H9 (cell line): Measurements from ENCODE around the gene IRS2. TPM values are rescaled to one million over a fixed set of nuclear protein-coding genes. Genes with fewer than 3 reads are reported as not detected.
A peak's percentile ranks its signal among the peaks of the same experiment; 100 is the strongest.

Source experiments
- DNase-seq: peaks from one replicate; pipeline ENCODE4 v3.0.0-alpha.2; 2017
- H2AFZ ChIP-seq: one replicate; pipeline ENCODE4 v1.6.1; 2013; ENCODE audit warnings: mild to moderate bottlenecking, low read length, control low read depth, moderate library complexity
- H2AK5ac ChIP-seq: 2 replicates; pipeline ENCODE4 v1.6.1; 2013; ENCODE audit warnings: low read length, control low read depth, mixed read lengths; ENCODE audit not compliant: insufficient read length
- H2BK120ac ChIP-seq: one replicate; pipeline ENCODE4 v1.6.1; 2013; ENCODE audit warnings: low read depth, mild to moderate bottlenecking, low read length, control low read depth, inconsistent platforms; ENCODE audit not compliant: poor library complexity, severe bottlenecking
- H2BK12ac ChIP-seq: 2 replicates; pipeline ENCODE4 v1.6.1; 2013; ENCODE audit warnings: low read length, control low read depth, mixed read lengths, low read depth; ENCODE audit not compliant: insufficient read length
- H2BK15ac ChIP-seq: 2 replicates; pipeline ENCODE4 v1.6.1; 2013; ENCODE audit warnings: low read depth, low read length, control low read depth
- H2BK20ac ChIP-seq: one replicate; pipeline ENCODE4 v1.6.1; 2013; ENCODE audit warnings: low read depth, mild to moderate bottlenecking, low read length, control low read depth, inconsistent platforms; ENCODE audit not compliant: poor library complexity, severe bottlenecking
- H2BK5ac ChIP-seq: 2 replicates; pipeline ENCODE4 v1.6.1; 2013; ENCODE audit warnings: low read length, control low read depth, mixed read lengths; ENCODE audit not compliant: insufficient read length
- H3K14ac ChIP-seq: 2 replicates; pipeline ENCODE4 v1.6.1; 2013; ENCODE audit warnings: low read length, control low read depth; ENCODE audit not compliant: insufficient read depth
- H3K18ac ChIP-seq: 2 replicates; pipeline ENCODE4 v1.6.1; 2013; ENCODE audit warnings: low read depth, mild to moderate bottlenecking, mixed read lengths, low read length, control low read depth; ENCODE audit not compliant: insufficient read length
- H3K23ac ChIP-seq: 2 replicates; pipeline ENCODE4 v1.6.1; 2013; ENCODE audit warnings: low read length, control low read depth, mixed read lengths, low read depth; ENCODE audit not compliant: insufficient read length
- H3K23me2 ChIP-seq: 2 replicates; pipeline ENCODE4 v1.6.1; 2013; ENCODE audit warnings: low read depth, mild to moderate bottlenecking, mixed read lengths, low read length, control low read depth; ENCODE audit not compliant: insufficient read length, poor library complexity, severe bottlenecking
- H3K27ac ChIP-seq: 2 replicates; pipeline ENCODE4 v1.5.1; 2013; ENCODE audit warnings: low read length, control low read depth, mixed read lengths, low read depth; ENCODE audit not compliant: insufficient read length
- H3K27me3 ChIP-seq: 2 replicates; pipeline ENCODE4 v1.6.1; 2013; ENCODE audit warnings: low read length, control low read depth, inconsistent platforms; ENCODE audit not compliant: insufficient read depth
- H3K4ac ChIP-seq: 2 replicates; pipeline ENCODE4 v1.6.1; 2013; ENCODE audit warnings: low read depth, mild to moderate bottlenecking, control low read depth, inconsistent platforms, low read length, moderate library complexity
- H3K4me1 ChIP-seq: 2 replicates; pipeline ENCODE4 v1.6.1; 2013; ENCODE audit warnings: low read length, control low read depth, inconsistent platforms; ENCODE audit not compliant: insufficient read depth
- H3K4me2 ChIP-seq: 2 replicates; pipeline ENCODE4 v1.6.1; 2013; ENCODE audit warnings: low read length, control low read depth, mixed read lengths; ENCODE audit not compliant: insufficient read length, insufficient read depth
- H3K56ac ChIP-seq: 2 replicates; pipeline ENCODE4 v1.6.1; 2013; ENCODE audit warnings: low read depth, mild to moderate bottlenecking, mixed read lengths, low read length, control low read depth; ENCODE audit not compliant: insufficient read length
- H3K79me1 ChIP-seq: 2 replicates; pipeline ENCODE4 v1.6.1; 2013; ENCODE audit warnings: low read depth, mild to moderate bottlenecking, moderate library complexity, low read length, control low read depth, inconsistent platforms; ENCODE audit not compliant: insufficient read depth, poor library complexity, severe bottlenecking
- H3K79me2 ChIP-seq: 2 replicates; pipeline ENCODE4 v1.6.1; 2013; ENCODE audit warnings: low read length, control low read depth, inconsistent platforms; ENCODE audit not compliant: insufficient read depth
- H3K9ac ChIP-seq: 2 replicates; pipeline ENCODE4 v1.6.1; 2013; ENCODE audit warnings: low read length, control low read depth, mixed read lengths; ENCODE audit not compliant: insufficient read length; ENCODE audit errors: extremely low read depth
- H3K9me3 ChIP-seq: one replicate; pipeline ENCODE4 v1.6.1; 2013; ENCODE audit warnings: low read depth, low read length, inconsistent platforms; ENCODE audit not compliant: control insufficient read depth
- H3T11ph ChIP-seq: one replicate; pipeline ENCODE4 v1.6.1; 2013; ENCODE audit warnings: mild to moderate bottlenecking, low read length, control low read depth, inconsistent platforms
- H4K20me1 ChIP-seq: one replicate; pipeline ENCODE4 v1.6.1; 2013; ENCODE audit not compliant: control insufficient read depth, insufficient read length, insufficient read depth
- H4K5ac ChIP-seq: 2 replicates; pipeline ENCODE4 v1.6.1; 2013; ENCODE audit warnings: low read depth, mild to moderate bottlenecking, mixed read lengths, low read length, control low read depth; ENCODE audit not compliant: insufficient read length
- H4K8ac ChIP-seq: replicated peaks from 2 replicates; pipeline ENCODE4 v1.6.1; 2013; ENCODE audit warnings: low read length, control low read depth, mixed read lengths, low read depth; ENCODE audit not compliant: insufficient read length
- H4K91ac ChIP-seq: 2 replicates; pipeline ENCODE4 v1.6.1; 2013; ENCODE audit warnings: low read depth, mild to moderate bottlenecking, moderate library complexity, mixed read lengths, low read length, control low read depth; ENCODE audit not compliant: insufficient read length
- H3K27ac Mint-ChIP-seq, 3 experiments: 2 replicates in 2 of 3; 3 replicates in 1 of 3; pipeline ENCODE4 v1.8.0; 2020 to 2021; ENCODE audit warnings: mixed read lengths in 3 of 3, mild to moderate bottlenecking in 1 of 3, moderate library complexity in 1 of 3
- H3K27me3 Mint-ChIP-seq: 2 replicates; pipeline ENCODE4 v1.8.0; 2021; ENCODE audit warnings: low read depth, mild to moderate bottlenecking, moderate library complexity, mixed read lengths
- H3K36me3 Mint-ChIP-seq, 3 experiments: 2 replicates in 2 of 3; 3 replicates in 1 of 3; pipeline ENCODE4 v1.8.0; 2020 to 2021; ENCODE audit warnings: low read depth in 3 of 3, mixed read lengths in 3 of 3; ENCODE audit not compliant: insufficient read depth in 1 of 3
- H3K4me1 Mint-ChIP-seq, 2 experiments: 2 replicates each; pipeline ENCODE4 v1.8.0; 2020; ENCODE audit warnings: mixed read lengths in 2 of 2
- H3K4me3 Mint-ChIP-seq, 2 experiments: 2 replicates in 1 of 2; 3 replicates in 1 of 2; pipeline ENCODE4 v1.8.0; 2020 to 2021; ENCODE audit warnings: mild to moderate bottlenecking in 2 of 2, mixed read lengths in 2 of 2, moderate library complexity in 1 of 2
- H3K9me3 Mint-ChIP-seq, 2 experiments: 2 replicates in 1 of 2; 3 replicates in 1 of 2; pipeline ENCODE4 v1.8.0; 2020; ENCODE audit warnings: mild to moderate bottlenecking in 2 of 2, mixed read lengths in 2 of 2, moderate library complexity in 1 of 2
- CTCF ChIP-seq: fragments of 200-600 bp; sonication (generic); conservative IDR thresholded peaks from 3 replicates; pipeline ENCODE4 v1.8.0; 2021; ENCODE audit warnings: antibody characterized with exemption, mild to moderate bottlenecking
- WGBS: extraction: QIAGEN DNeasy Blood & Tissue Kit; methylation state at CpG from one replicate; pipeline ENCODE4 v1.1.7; 2013; ENCODE audit warnings: missing lambda C conversion rate, low lambda C conversion rate, mixed read lengths; ENCODE audit not compliant: insufficient read length; ENCODE audit errors: extremely low coverage; 5-methylcytosine and 5-hydroxymethylcytosine counted together
- total RNA-seq: library from RNA; stranded (reverse); gene quantifications from 2 replicates; pipeline ENCODE4 v1.2.1, GENCODE V29; 2021

Gene IRS2
- total RNA-seq, 1 experiment from 2014 or later = 10.1 TPM

DNA sequence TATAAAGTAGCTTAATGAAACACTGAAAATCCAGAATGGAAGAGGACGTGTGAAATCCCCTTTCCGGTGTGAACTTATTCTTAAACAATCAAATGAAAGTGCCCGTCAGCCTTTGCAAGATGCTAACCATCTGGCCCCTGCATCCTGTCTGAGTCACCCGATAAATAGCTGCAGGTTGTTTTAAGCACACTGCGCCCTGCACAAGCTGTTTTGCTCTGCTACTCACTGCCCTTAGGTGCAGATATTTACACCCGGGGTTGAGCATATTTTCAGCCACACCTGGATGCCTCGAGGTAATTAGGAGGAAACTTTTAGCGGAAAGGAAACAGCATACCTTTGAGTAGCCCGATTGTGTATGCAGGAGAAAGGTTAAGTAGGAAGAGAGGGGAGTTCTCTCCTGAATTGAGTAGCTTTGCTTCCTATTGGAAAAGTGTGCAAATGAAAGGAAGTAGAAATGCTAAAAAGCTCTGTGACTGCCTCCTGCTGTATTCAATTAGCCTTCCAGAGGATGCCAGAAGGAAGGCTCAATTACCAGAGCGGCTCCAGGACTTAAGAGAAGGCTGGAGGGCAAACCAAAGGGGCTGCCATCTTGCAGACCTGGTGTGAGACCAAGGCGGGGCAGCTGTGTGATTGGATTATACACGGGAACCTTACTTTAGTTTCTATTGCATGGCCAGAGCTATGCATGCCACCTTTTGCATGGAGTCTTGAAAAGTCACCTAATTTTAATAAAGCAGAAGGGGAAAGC, 42.5 kb downstream of the IRS2 start:
- Mint-ChIP-seq H3K9me3 (no peaks in the 10 kb centered on the region; a peak in 1 of 5 replicates), H3K36me3 (no peaks in the 10 kb centered on the region; a peak in 1 of 7 replicates), H3K27me3 (no peaks in the 10 kb centered on the region), H3K4me3 (no peak overlapping the region), H3K27ac (peak overlapping the region in 2 of 3 experiments; percentile 5 to 44; a peak in 5 of 7 replicates), H3K4me1 (peaks cover 9 to 10% of the 10 kb centered on the region in 2 experiments)
- no peaks in the 10 kb centered on the region for H3K79me2 ChIP-seq
- H3K79me1 ChIP-seq = no peaks in the 10 kb centered on the region
- no peak overlapping the region for H2BK20ac ChIP-seq
- peak; percentile 43 for DNase-seq
- no peaks in the 10 kb centered on the region for H3K9me3 ChIP-seq
- no peak overlapping the region for H3K23ac ChIP-seq
- H3T11ph ChIP-seq = no peak overlapping the region
- no peak overlapping the region for H3K4ac ChIP-seq
- no peak for TF ChIP-seq CTCF
- H2BK15ac ChIP-seq = no peak overlapping the region
- no peak overlapping the region for H2AFZ ChIP-seq
- no peaks in the 10 kb centered on the region for H3K23me2 ChIP-seq
- no peak overlapping the region for H3K18ac ChIP-seq
- H2BK5ac ChIP-seq = no peak overlapping the region
- H2BK120ac ChIP-seq = no peak overlapping the region
- H3K14ac ChIP-seq = no peak overlapping the region
- no peak overlapping the region for H4K8ac ChIP-seq
- peaks cover 4% of the 10 kb centered on the region; the same call in 1 of the 2 replicates for H3K4me1 ChIP-seq
- H4K91ac ChIP-seq = no peak overlapping the region
- no peaks in the 10 kb centered on the region for H3K27me3 ChIP-seq
- H4K20me1 ChIP-seq = no peaks in the 10 kb centered on the region
- no CpG with 5 or more reads among the region's 12 CpGs for WGBS
- H3K56ac ChIP-seq = no peak overlapping the region
- H3K27ac ChIP-seq = no peak overlapping the region
- H3K4me2 ChIP-seq = no peak overlapping the region
- no peak overlapping the region for H3K9ac ChIP-seq
- H4K5ac ChIP-seq = no peak overlapping the region
- H2AK5ac ChIP-seq = no peak overlapping the region
- H2BK12ac ChIP-seq = no peak overlapping the region
